Adipose tissue (tissue), 3 donors: Measurements from ENCODE around the gene LILRB5. TPM values are rescaled to one million over a fixed set of nuclear protein-coding genes. Genes with fewer than 3 reads are reported as not detected.
"Not testable (repeated sequence)": the region's sequence is repeated elsewhere in the genome, so short reads cannot be mapped to it uniquely, and the experiment has no call there.

Experiments used
- H3K27ac ChIP-seq: one replicate; pipeline ENCODE4 v1.5.1; 2013; ENCODE audit warnings: low read depth, low read length
- WGBS, 3 donors: extraction: QIAGEN DNeasy Blood & Tissue Kit; methylation state at CpG; one replicate each; pipeline ENCODE4 v1.1.7; 2013; 5-methylcytosine and 5-hydroxymethylcytosine counted together
- polyA plus RNA-seq, 3 donors: library from polyadenylated mRNA; stranded (reverse); fragments of 200-250 nt; gene quantifications; one replicate each; pipeline ENCODE4 v1.2.3, GENCODE V29; 2013
- donor health status: healthy with polysubstance abuse.
- donor health status: Bipolar disorder and iron deficiency.
- donor health status: healthy.

The LILRB5 gene
- polyA plus RNA-seq, 3 donors = 1.4 to 16.7 (median 13.5) TPM

GRCh38 chr19:54252243-54252642, 4.8 kb downstream of the LILRB5 start:
- WGBS, 3 donors = 70 to 77% (median 75%) methylated on average over 9 of the region's 9 CpGs
- H3K27ac ChIP-seq = no peak overlapping the region

- H3K27ac ChIP-seq = no peak overlapping the region
- 43 to 60% (median 50%) methylated on average over 8 of the region's 8 CpGs for WGBS, 3 donors
Measured at GRCh38 chr19:54248016-54248601, 9.0 kb downstream of the LILRB5 start.

DNA sequence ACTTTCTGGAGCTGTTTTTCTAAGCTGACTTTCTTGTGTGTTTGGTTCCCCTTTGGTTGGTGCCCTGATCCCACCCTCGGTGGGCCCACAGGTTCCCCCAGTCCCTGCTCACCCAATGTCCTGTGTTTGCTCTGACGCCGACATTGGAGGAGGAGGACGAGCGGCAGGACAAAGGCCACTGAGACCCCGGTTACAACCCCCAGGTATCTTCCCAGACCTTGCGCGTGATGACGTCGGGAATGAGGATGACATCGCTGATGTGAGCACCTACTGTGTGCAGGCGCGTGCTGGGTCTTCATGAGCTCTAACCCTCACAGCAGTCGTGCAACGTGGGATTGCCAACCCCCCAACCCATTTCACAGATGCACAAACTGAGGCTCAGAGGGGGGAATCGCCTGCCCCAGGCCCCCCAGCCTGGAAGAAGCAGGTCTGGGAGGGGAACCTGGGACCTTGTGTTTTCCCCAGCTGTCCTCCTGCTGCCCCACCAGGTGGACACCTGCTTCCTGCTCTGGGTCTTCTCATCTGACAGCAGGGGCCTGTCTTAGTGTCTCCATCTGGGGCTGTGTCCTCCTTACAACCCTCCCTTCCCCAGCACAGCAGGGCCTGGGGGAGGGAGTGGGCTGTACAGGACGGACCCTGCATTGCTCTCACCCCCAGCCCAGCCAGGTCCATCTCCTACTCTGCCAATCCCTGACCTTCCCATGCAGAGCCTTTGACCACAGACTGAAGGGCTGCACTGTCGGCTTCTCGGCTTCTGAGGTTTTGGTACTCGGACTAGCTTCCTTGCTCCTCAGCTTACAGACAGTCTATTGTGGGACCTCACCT, 9.8 kb downstream of the LILRB5 start:
- no peak overlapping the region for H3K27ac ChIP-seq
- 70 to 83% (median 79%) methylated on average over 20 of the region's 20 CpGs for WGBS, 3 donors

GRCh38 chr19:54245936-54246335, 11.1 kb downstream of the LILRB5 start:
- no peak overlapping the region for H3K27ac ChIP-seq
- WGBS, 3 donors = 55 to 70% (median 58%) methylated on average over 3 of the region's 3 CpGs

DNA sequence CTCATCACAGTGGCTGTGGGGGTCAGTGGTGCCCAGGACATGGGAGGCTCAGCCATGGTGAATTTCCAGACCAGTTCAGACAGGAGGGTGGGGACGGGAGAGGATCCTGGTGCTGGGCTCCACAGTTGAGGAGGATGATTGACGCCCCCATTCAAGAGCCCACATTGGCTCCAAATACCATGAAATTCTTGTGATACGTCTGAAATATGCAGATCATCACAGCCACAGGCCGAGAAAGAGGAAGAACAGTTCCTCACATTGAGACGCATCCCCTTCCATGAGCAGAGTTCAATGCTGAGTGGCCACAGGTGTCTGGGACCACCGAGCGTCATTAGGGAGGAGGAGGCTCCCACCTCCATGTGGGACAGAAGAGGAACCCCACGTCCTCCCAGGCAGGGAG, 13.3 kb downstream of the LILRB5 start:
- 43 to 44% methylated on average over 4 to 7 of the region's 8 CpGs; no CpG with 5 or more reads in 1 of the 3 donors for whole genome bisulfite sequencing, 3 donors
- H3K27ac ChIP-seq = not testable (repeated sequence)

- H3K27ac ChIP-seq = not testable (repeated sequence)
- WGBS, 3 donors = 0 to 67% (median 54%) methylated on average over 1 to 6 of the region's 6 CpGs
Measured at GRCh38 chr19:54242646-54243045, 14.4 kb downstream of the LILRB5 start, which contains the start of gene LILRA6. LILRA6 (minus strand) TSS chr19:54242790.

DNA sequence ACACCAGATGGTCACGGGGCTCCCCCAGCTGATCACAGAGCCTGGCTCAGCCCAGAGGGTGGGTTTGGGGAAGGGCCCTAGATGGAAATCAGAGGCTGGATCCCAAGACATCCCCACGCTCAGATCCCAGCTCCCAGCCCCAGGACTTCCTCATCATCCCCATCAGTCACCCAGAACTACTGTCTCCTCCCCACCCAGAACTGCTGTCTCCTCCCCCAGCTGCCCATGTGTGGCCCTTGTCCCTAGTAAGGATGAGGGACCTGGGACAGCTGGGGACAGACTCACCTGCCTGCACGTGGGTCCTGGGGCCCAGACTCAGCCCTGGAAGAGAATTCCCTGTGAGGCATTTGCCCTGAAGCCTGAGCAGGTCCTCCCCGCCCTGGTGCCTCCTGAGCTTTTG, 14.8 kb downstream of the LILRB5 start:
- not testable (repeated sequence) for H3K27ac ChIP-seq

GRCh38 chr19:54240372-54241336, 16.4 kb downstream of the LILRB5 start:
- WGBS, 3 donors = 54 to 65% (median 64%) methylated on average over 14 to 19 of the region's 22 CpGs
- not testable (repeated sequence) for H3K27ac ChIP-seq

More for the DNA sequence above, 14.8 kb downstream of the LILRB5 start:
- WGBS, 3 donors = 61 to 67% methylated on average over 3 to 4 of the region's 4 CpGs; no CpG with 5 or more reads in 1 of the 3 donors

- 61 to 76% (median 69%) methylated on average over 13 to 14 of the region's 21 CpGs for WGBS, 3 donors
- not testable (repeated sequence) for H3K27ac ChIP-seq
Measured at GRCh38 chr19:54239491-54240371, 17.3 kb downstream of the LILRB5 start.

GRCh38 chr19:54233941-54234340, 23.1 kb downstream of the LILRB5 start:
- 5 to 71% (median 62%) methylated on average over 5 of the region's 5 CpGs for WGBS, 3 donors

GRCh38 chr19:54231077-54231931, 25.8 kb downstream of the LILRB5 start:
- 16 to 24% (median 20%) methylated on average over 21 of the region's 21 CpGs for WGBS, 3 donors

More at GRCh38 chr19:54233941-54234340, 23.1 kb downstream of the LILRB5 start:
- H3K27ac ChIP-seq = no peak overlapping the region

GRCh38 chr19:54230031-54230430, 27.0 kb downstream of the LILRB5 start:
- H3K27ac ChIP-seq = no peak overlapping the region
- 82 to 86% (median 85%) methylated on average over 7 of the region's 7 CpGs for WGBS, 3 donors

More at GRCh38 chr19:54231077-54231931, 25.8 kb downstream of the LILRB5 start:
- no peak overlapping the region for H3K27ac ChIP-seq

DNA sequence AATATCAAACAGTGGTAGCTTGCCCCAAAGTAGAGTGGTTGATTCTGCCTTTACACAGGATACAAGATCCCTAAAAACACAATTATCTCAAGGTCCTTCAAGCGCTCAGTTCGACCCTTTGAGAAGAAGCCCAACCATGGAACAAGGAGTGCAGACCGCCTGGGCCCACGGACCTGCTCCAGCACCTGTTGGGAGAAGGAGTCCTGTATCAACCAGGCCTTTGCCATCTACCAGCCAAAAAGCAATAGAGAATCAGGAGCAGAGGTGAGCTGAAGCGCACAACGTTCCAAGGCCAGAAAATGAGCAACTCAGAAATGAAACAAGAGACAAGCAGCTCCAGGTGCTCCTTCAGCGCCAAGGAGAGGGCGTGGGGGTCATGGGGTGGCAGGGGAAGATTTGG, 27.9 kb downstream of the LILRB5 start:
- 83 to 92% (median 89%) methylated on average over 8 of the region's 8 CpGs for WGBS, 3 donors
- no peak overlapping the region for H3K27ac ChIP-seq

DNA sequence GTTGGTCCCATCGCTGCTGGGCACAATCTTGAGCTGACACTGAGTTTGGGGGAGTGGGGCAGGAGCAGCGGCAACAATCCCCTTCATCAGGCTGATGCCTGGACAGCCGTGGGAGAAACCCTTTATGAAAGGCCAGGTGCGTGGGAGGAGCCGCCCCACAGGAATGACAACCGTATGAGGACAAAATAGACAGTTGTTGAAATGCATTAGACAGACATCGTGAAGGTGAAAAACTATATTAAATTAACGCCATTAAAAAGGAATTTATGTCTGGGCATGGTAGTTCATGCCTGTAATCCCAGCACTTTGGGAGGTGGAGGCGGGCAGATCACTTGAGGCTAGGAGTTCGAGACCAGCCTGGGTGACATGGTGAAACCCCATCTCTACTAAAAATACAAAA, 32.5 kb downstream of the LILRB5 start:
- WGBS, 3 donors = 51 to 82% (median 76%) methylated on average over 9 to 10 of the region's 10 CpGs
- H3K27ac ChIP-seq = not testable (repeated sequence)

GRCh38 chr19:54223937-54224281, 33.2 kb downstream of the LILRB5 start:
- not testable (repeated sequence) for H3K27ac ChIP-seq
- 44 to 55% (median 47%) methylated on average over 4 to 5 of the region's 5 CpGs for WGBS, 3 donors

- 37 to 52% (median 51%) methylated on average over 13 to 14 of the region's 14 CpGs for WGBS, 3 donors
- not testable (repeated sequence) for H3K27ac ChIP-seq
Measured at GRCh38 chr19:54223277-54223936, 33.7 kb downstream of the LILRB5 start.
